C4-2B (cell line): ENCODE results near the gene UVRAG.

Experiments used
- ZFX ChIP-seq: fragments of 450-650 bp; IDR thresholded peaks from 2 replicates; pipeline ENCODE4 v1.6.1; 2017
- TF ChIP-seq, protein P1 (sequence below): fragments of 450-650 bp; conservative IDR thresholded peaks from 2 replicates; pipeline ENCODE4 v1.5.1; 2017; ENCODE audit warnings: mild to moderate bottlenecking

DNA sequence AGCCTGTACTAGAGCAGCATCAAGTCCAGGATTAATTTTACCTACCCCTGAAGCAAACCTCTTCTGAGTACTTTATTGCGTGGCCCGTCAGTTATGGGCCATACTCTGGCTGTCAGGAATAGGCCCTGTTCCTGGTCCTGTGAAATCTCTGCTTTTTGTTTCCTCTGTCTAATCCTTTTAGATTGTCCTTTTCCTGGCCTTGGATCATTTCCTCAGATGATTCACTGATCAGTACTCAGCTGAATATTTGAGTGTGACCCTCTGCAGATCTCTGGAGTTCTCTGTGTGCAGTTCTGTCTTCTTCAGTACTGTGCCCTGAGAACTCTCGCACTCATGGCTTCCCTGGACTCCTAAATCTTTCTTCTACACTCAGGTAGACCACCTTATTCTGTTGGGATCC, 123.5 kb downstream of the UVRAG start:
- TF ChIP-seq, protein P1, sequence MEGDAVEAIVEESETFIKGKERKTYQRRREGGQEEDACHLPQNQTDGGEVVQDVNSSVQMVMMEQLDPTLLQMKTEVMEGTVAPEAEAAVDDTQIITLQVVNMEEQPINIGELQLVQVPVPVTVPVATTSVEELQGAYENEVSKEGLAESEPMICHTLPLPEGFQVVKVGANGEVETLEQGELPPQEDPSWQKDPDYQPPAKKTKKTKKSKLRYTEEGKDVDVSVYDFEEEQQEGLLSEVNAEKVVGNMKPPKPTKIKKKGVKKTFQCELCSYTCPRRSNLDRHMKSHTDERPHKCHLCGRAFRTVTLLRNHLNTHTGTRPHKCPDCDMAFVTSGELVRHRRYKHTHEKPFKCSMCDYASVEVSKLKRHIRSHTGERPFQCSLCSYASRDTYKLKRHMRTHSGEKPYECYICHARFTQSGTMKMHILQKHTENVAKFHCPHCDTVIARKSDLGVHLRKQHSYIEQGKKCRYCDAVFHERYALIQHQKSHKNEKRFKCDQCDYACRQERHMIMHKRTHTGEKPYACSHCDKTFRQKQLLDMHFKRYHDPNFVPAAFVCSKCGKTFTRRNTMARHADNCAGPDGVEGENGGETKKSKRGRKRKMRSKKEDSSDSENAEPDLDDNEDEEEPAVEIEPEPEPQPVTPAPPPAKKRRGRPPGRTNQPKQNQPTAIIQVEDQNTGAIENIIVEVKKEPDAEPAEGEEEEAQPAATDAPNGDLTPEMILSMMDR = no peak
- TF ChIP-seq ZFX = no peak
